Hepatocyte (in vitro differentiated cells): ENCODE data around the gene TTC27. TPM values are rescaled to one million over a fixed set of nuclear protein-coding genes. Genes with fewer than 3 reads are reported as not detected.

Source experiments
- DNase-seq: peaks from one replicate; pipeline ENCODE4 v3.0.0-alpha.2; 2016; ENCODE audit warnings: low spot score
- H2AFZ ChIP-seq: fragments of 200-600 bp; sonication (generic); 2 replicates; pipeline ENCODE4 v1.6.0; 2016; ENCODE audit warnings: antibody characterized with exemption, mild to moderate bottlenecking
- H3K27ac ChIP-seq: fragments of 200-600 bp; sonication (generic); 2 replicates; pipeline ENCODE4 v1.5.1; 2016; ENCODE audit warnings: mild to moderate bottlenecking
- H3K27me3 ChIP-seq: fragments of 200-600 bp; sonication (generic); 2 replicates; pipeline ENCODE4 v1.6.1; 2016
- H3K36me3 ChIP-seq: fragments of 200-600 bp; sonication (generic); replicated peaks from 2 replicates; pipeline ENCODE4 v1.5.1; 2016; ENCODE audit warnings: low read depth; ENCODE audit not compliant: insufficient read depth
- H3K4me1 ChIP-seq: fragments of 200-600 bp; sonication (generic); 2 replicates; pipeline ENCODE4 v1.5.1; 2016; ENCODE audit warnings: mild to moderate bottlenecking, moderate library complexity; ENCODE audit not compliant: insufficient read depth
- H3K4me2 ChIP-seq: fragments of 200-600 bp; sonication (generic); 2 replicates; pipeline ENCODE4 v1.6.0; 2016
- H3K4me3 ChIP-seq: fragments of 200-600 bp; sonication (generic); 2 replicates; pipeline ENCODE4 v1.5.1; 2016; ENCODE audit warnings: mild to moderate bottlenecking
- H3K79me2 ChIP-seq: fragments of 200-600 bp; sonication (generic); 2 replicates; pipeline ENCODE4 v1.6.0; 2017; ENCODE audit warnings: mild to moderate bottlenecking
- H3K9me2 ChIP-seq: fragments of 200-600 bp; sonication (generic); replicated peaks from 2 replicates; pipeline ENCODE4 v1.6.0; 2017; ENCODE audit warnings: mild to moderate bottlenecking; ENCODE audit not compliant: insufficient read depth
- H3K9me3 ChIP-seq: fragments of 200-600 bp; sonication (generic); 2 replicates; pipeline ENCODE4 v1.5.1; 2016; ENCODE audit warnings: low read depth, mild to moderate bottlenecking
- H4K20me1 ChIP-seq: fragments of 200-600 bp; sonication (generic); 2 replicates; pipeline ENCODE4 v1.6.0; 2016; ENCODE audit warnings: mild to moderate bottlenecking; ENCODE audit not compliant: insufficient read depth, poor library complexity, severe bottlenecking
- EZH2 ChIP-seq: fragments of 200-600 bp; sonication (generic); IDR thresholded peaks from 2 replicates; pipeline ENCODE4 v1.6.1; 2016; ENCODE audit warnings: antibody characterized with exemption, mild to moderate bottlenecking, borderline replicate concordance
- EZH2phosphoT487 ChIP-seq: fragments of 200-600 bp; sonication (generic); IDR thresholded peaks from one replicate; pipeline ENCODE4 v1.6.1; 2018; ENCODE audit warnings: antibody characterized with exemption, mild to moderate bottlenecking, low read depth, moderate library complexity; ENCODE audit not compliant: unreplicated experiment, severe bottlenecking
- whole genome bisulfite sequencing: methylation state at CpG from one replicate; pipeline ENCODE4 v1.1.6; 2016; ENCODE audit warnings: low lambda C conversion rate; ENCODE audit errors: missing lambda C conversion rate; 5-methylcytosine and 5-hydroxymethylcytosine counted together
- polyA plus RNA-seq: library from polyadenylated mRNA; unstranded; fragments of >200 nt; fragmentation: Nextera tagmentation; extraction: Ambion mirVana; gene quantifications from 2 replicates; pipeline ENCODE4 v1.2.1, GENCODE V29; 2016
- total RNA-seq: library from RNA; depleted of rRNA; stranded (reverse); fragments of >200 nt; gene quantifications from 2 replicates; pipeline ENCODE4 v1.2.3, GENCODE V29; 2014
- TF ChIP-seq, protein P1 (sequence below): fragments of 200-600 bp; sonication (generic); IDR thresholded peaks from 2 replicates; pipeline ENCODE4 v1.5.1; 2016; ENCODE audit warnings: antibody characterized with exemption, mild to moderate bottlenecking; ENCODE audit not compliant: poor library complexity

The TTC27 gene
- total and polyA plus RNA-seq, 2 experiments from 2014 or later: 10.7 to 12.7 TPM

DNA sequence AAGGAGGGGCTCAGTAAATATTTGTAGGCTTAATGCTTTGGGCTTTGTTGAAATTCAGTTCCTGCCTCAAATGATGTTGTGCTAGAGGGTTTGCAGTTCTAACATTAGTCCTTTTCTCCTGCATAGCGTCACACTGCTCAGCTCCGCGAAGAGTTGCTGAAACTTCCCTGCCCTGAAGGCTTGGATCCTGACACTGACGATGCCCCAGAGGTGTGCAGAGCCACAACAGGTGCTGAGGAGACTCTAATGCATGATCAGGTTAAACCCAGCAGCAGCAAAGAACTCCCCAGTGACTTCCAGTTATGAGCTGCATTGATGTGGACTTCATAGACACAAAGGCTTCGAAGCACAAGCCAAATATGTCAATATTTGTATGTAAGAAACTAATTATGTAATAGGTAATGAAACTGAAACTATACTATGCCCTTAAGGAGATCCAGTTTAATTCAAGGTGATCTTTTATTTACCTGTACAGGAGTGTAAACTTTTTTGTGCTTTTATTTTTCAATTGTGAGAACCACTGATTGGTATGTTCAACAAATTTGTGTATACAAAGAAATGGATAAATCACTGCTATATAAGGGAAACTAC is 10.2 kb upstream of the TTC27 start:
- DNase-seq: no peak
- 71% methylated on average over 5 of the region's 5 CpGs for WGBS
- TF ChIP-seq EZH2 (no peak), EZH2phosphoT487 (no peak)
- TF ChIP-seq, protein P1, sequence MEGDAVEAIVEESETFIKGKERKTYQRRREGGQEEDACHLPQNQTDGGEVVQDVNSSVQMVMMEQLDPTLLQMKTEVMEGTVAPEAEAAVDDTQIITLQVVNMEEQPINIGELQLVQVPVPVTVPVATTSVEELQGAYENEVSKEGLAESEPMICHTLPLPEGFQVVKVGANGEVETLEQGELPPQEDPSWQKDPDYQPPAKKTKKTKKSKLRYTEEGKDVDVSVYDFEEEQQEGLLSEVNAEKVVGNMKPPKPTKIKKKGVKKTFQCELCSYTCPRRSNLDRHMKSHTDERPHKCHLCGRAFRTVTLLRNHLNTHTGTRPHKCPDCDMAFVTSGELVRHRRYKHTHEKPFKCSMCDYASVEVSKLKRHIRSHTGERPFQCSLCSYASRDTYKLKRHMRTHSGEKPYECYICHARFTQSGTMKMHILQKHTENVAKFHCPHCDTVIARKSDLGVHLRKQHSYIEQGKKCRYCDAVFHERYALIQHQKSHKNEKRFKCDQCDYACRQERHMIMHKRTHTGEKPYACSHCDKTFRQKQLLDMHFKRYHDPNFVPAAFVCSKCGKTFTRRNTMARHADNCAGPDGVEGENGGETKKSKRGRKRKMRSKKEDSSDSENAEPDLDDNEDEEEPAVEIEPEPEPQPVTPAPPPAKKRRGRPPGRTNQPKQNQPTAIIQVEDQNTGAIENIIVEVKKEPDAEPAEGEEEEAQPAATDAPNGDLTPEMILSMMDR: no peak
- Histone ChIP-seq H3K9me3 (no peaks in the 10 kb centered on the region), H3K27ac (no peak overlapping the region), H3K9me2 (no peaks in the 10 kb centered on the region), H3K4me2 (peak overlapping the region; percentile 3), H4K20me1 (no peaks in the 10 kb centered on the region), H3K4me1 (no peaks in the 10 kb centered on the region), H3K27me3 (no peaks in the 10 kb centered on the region), H3K4me3 (no peak overlapping the region), H3K36me3 (no peaks in the 10 kb centered on the region), H3K79me2 (no peaks in the 10 kb centered on the region), H2AFZ (no peak overlapping the region)

- no peak for TF ChIP-seq EZH2
- TF ChIP-seq EZH2phosphoT487: no peak
- TF ChIP-seq, protein P1: no peak
- H3K9me2 ChIP-seq: no peaks in the 10 kb centered on the region
Measured at GRCh38 chr2:32622570-32623310, 5.1 kb upstream of the TTC27 start.

GRCh38 chr2:32623311-32623706 is 4.5 kb upstream of the TTC27 start:
- no peak overlapping the region for H2AFZ ChIP-seq
- no peaks in the 10 kb centered on the region for H3K9me2 ChIP-seq
- H4K20me1 ChIP-seq: no peaks in the 10 kb centered on the region
- no peak overlapping the region for H3K4me2 ChIP-seq
- H3K36me3 ChIP-seq: no peaks in the 10 kb centered on the region
- DNase-seq: no peak
- no peaks in the 10 kb centered on the region for H3K9me3 ChIP-seq
- WGBS: 97% methylated on average over 6 of the region's 6 CpGs
- TF ChIP-seq, protein P1: no peak
- TF ChIP-seq EZH2: no peak
- no peak for TF ChIP-seq EZH2phosphoT487
- H3K4me1 ChIP-seq: peaks cover 3% of the 10 kb centered on the region
- no peaks in the 10 kb centered on the region for H3K27me3 ChIP-seq
- H3K79me2 ChIP-seq: no peaks in the 10 kb centered on the region
- no peak overlapping the region for H3K4me3 ChIP-seq
- H3K27ac ChIP-seq: no peak overlapping the region

More at GRCh38 chr2:32622570-32623310, 5.1 kb upstream of the TTC27 start:
- 90% methylated on average over 2 of the region's 2 CpGs for WGBS
- Histone ChIP-seq H3K4me1 (peaks cover 3% of the 10 kb centered on the region), H3K4me2 (no peak overlapping the region), H4K20me1 (no peaks in the 10 kb centered on the region), H3K79me2 (no peaks in the 10 kb centered on the region), H3K27me3 (no peaks in the 10 kb centered on the region), H3K4me3 (no peak overlapping the region), H3K9me3 (no peaks in the 10 kb centered on the region), H2AFZ (no peak overlapping the region), H3K27ac (no peak overlapping the region), H3K36me3 (no peaks in the 10 kb centered on the region)
- no peak for DNase-seq
